Panc1 (cell line): ENCODE results near the gene NTN4.

Source experiments
- CTCF ChIP-seq: fragments of 450-650 bp; IDR thresholded peaks from 2 replicates; pipeline ENCODE4 v1.5.1; 2017; ENCODE audit warnings: mild to moderate bottlenecking
- POLR2AphosphoS5 ChIP-seq: IDR thresholded peaks from 2 replicates; pipeline ENCODE4 v1.6.1; 2012; ENCODE audit warnings: mild to moderate bottlenecking, low read depth, low read length, moderate library complexity
- REST ChIP-seq, 2 experiments: IDR thresholded peaks; 2 replicates each; pipeline ENCODE4 v1.6.1; 2011 to 2012; ENCODE audit warnings: low read depth in 2 of 2, control low read depth in 1 of 2, low read length in 1 of 2, mild to moderate bottlenecking in 1 of 2, moderate library complexity in 1 of 2; ENCODE audit not compliant: insufficient read depth in 1 of 2

DNA sequence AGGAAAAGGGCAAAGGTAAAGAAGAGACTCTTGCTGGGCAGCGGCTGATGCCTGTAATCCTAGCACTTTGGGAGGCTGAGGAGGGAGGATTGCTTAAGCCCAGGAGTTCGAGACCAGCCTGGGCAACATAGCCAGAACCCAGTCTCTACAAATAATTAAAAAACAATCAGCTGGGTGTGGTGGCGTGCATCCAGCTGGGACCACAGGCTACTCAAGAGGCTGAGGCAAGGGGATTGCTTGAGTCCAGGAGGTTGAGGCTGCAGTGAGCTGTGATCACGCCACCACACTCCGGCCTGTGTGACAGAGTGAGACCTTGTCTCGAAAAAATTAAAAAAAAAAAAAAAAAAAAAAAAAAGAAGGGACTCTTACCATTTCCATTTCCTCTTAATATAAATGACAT lies 138.9 kb downstream of the NTN4 start:
- TF ChIP-seq CTCF = no peak
- no peak for TF ChIP-seq POLR2AphosphoS5
- TF ChIP-seq REST (IDR thresholded peaks at IDR 0.05; ENCODE audit: insufficient read depth in 1 of 2, low read depth in 2 of 2, low read length in 1 of 2) = no peak
